Upper lobe of left lung (tissue), 4 donors: ENCODE results near the gene RAB44.

Experiments
- CTCF ChIP-seq, 6 experiments: fragments of 450-650 bp in 4 of 6; fragments of 200-600 bp in 2 of 6; sonication (generic) in 2 of 6; IDR thresholded peaks; one replicate each; pipeline ENCODE4 v1.5.1; 2016 to 2019; ENCODE audit warnings: antibody characterized with exemption in 6 of 6
- EP300 ChIP-seq, 4 donors: sonication (generic); formaldehyde crosslinking; IDR thresholded peaks; one replicate each; pipeline ENCODE4 v1.5.1; 2017; ENCODE audit warnings: antibody characterized with exemption in 4 of 4, control low read depth in 2 of 4

GRCh38 chr6:36717871-36718540 is 20.4 kb downstream of the RAB44 start:
- TF ChIP-seq EP300 (IDR thresholded peaks at IDR 0.05) (no peak), CTCF (IDR thresholded peaks at IDR 0.05) (no peak)
